HG02852 (cell line): ENCODE results near the gene AVPR1A.
A peak's percentile ranks its signal among the peaks of the same experiment; 100 is the strongest.
"Not testable (repeated sequence)": the region's sequence is repeated elsewhere in the genome, so short reads cannot be mapped to it uniquely, and the experiment has no call there.

ENCODE experiments used
- ATAC-seq: cut with Tn5 transposase; IDR thresholded peaks from one replicate; pipeline ENCODE4 v1.9.1; 2021; ENCODE audit warnings: mild to moderate bottlenecking, moderate library complexity; ENCODE audit not compliant: unreplicated experiment

The AVPR1A gene

DNA sequence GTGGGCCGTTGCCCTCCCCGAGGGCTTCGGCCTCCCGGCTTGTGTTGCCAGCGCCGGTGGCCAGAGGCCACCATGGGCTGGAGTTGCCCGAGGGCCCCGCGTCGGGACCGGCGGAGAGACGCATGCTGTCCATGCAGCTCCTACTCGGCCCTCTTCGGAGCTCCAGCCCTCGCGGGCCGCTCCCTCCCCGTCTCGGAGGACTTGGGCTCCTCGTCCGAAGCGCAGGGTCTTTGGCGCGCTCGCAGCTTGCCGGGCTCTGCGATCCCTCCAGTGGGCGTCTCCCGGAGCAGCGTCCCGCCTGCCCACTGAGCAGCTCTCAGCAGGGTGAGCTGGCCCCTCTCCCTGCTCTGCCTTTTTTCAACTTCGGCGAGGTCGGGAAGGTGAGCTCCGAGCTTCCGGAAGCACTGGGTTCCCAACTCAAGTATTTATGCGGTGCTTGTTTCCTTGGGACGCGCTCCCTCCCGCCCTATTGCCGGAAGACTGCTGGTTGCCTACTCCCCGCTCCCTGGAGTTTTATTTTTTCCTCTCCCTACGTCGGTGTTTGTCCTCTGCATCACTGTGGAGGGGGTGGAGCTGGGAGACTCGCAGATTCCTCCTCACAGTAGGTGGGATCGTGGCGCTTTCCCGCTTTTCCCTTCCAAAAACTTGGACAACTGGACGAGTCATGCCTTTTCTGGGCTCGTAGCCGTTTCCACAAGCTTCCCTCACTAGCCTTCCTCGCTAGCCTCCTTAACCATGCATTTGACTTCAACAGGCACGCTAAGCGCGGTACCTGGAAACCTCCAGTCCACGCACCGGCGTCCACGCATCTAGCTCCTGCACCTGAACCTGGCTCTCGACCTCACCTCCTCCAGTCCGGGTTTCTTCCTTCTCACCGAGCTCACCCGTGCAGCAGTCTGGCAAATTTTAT lies at the start of gene AVPR1A:
TSS of gene AVPR1A (minus strand) at position 489 of the 910 bp plus-strand sequence. CDS start at position 124, 365 bp downstream.
- ATAC-seq, result no peak

DNA sequence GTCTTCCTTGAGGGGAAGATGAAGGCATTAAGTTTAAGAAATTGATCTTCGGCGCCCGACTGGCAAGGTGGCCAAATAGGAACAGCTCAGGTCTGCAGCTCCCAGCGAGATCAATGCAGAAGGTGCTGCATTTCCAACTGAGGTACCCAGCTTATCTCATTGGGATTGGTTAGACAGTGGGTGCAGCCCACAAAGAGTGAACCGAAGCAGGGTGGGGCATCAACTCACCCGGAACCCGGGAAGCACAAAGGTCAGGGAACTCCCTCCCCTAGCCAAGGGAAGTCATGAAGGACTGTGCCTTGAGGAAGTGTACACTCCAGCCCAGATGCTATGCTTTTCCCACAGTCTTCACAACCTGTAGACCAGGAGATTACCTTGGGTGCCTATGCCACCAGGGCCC lies 45.2 kb upstream of the AVPR1A start:
- ATAC-seq, result no peak

DNA sequence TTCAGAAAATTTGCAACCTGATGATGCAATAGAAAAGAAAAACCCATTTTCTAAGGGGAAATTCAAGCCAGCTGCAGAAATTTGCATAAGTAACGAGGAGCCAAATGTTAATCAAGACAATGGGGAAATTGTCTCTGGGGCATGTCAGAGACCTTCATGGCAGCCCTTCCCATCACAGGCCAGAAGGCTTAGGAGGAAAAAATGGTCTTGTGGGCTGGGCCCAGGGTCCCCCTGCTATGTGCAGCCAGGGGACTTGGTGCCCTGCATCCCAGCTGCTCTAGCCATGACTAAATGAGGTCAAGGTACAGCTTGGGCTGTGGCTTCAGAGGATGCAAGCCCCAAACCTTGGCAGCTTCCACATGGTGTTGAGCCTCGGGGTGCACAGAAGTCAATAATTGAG lies 28.2 kb upstream of the AVPR1A start:
- ATAC-seq, result no peak

GRCh38 chr12:63170321-63170720 lies 19.3 kb upstream of the AVPR1A start:
- ATAC-seq, result no peak

GRCh38 chr12:63167741-63168140 lies 16.7 kb upstream of the AVPR1A start:
- ATAC-seq, result not testable (repeated sequence)

DNA sequence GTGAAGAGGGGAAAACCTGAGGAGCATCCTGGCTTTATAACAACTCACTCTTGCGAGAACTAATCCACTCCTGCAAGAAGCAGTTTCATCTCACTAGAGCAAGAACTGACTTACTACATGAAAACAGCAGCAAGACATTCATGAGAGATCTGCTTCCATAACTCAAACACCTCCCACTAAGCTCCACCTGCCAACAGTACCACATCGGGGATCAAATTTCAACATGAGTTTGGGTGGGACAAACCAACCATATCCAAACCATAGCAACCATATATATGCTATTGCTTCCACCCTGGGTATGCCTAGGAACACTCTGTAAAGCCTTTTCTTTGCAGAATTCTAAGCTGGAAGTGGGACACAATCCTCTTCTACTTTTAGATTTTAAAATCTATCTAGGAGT lies 13.9 kb upstream of the AVPR1A start:
- no peak for ATAC-seq

DNA sequence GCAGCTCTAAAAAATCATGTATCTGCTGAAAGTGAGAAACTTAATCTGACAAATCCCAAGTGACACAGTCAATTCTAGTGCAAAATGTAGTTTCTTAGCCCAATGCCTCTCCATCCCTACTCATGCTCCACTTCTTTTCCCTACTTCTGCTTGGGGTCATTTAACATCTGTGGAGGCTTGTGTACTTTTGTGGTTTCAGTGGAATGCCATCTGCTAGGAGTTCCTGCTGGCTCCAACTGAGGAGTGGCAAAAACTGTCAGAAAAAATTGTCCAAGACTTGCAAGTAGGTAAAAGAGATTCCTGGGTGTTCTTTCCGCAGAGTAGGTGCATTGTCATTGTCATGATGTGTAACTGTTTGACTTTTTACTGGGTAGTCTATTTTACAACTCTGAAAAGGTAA lies 12.5 kb upstream of the AVPR1A start:
- no peak for ATAC-seq

- ATAC-seq, result no peak
These were observed 4.4 kb upstream of the AVPR1A start for GRCh38 chr12:63155375-63155774.

DNA sequence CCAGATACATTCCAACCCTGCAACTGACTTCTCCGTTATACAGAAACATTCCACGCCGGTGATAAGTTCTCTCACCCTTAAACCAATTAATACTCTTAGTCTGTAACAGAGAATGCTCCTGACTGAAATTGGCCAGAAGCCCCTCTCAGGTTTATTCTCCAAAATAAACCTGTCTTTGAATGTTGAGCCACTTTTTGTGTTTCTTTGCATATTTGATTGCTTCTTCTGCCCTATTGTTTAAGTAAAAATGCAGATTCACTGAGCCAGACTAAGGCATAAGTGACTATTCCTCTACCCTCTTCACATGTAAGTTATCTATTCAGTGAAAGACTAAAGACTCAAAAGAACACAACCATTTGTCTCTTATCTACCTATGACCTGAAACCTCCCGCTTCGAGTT lies 3.6 kb upstream of the AVPR1A start:
- no peak for ATAC-seq

GRCh38 chr12:63152321-63152700 lies 1.3 kb upstream of the AVPR1A start:
- no peak for ATAC-seq

- ATAC-seq, result peak; percentile 74
These were observed 771 bp upstream of the AVPR1A start for GRCh38 chr12:63151623-63152320.

- ATAC-seq, result no peak
These were observed 890 bp downstream of the AVPR1A start for GRCh38 chr12:63149909-63150712.

DNA sequence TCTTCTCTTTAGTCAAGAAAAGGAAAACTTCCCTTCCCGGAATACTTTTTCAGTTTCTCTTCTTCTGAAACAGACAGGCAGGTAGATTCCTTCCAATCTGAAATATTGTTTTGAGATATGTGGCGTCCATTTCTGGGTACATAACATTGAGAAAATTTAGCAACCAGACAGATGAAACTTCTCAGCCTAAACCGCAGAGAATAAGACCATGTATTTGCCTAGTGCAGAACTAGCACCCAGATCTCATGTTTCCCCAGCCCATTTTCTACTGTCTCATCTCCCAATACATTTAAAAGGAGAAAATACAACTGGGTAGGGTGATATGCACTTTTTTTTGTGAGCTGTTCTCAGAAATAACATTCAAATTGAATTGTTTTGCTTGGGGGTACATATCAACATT lies 6.4 kb downstream of the AVPR1A start:
- ATAC-seq, result no peak

DNA sequence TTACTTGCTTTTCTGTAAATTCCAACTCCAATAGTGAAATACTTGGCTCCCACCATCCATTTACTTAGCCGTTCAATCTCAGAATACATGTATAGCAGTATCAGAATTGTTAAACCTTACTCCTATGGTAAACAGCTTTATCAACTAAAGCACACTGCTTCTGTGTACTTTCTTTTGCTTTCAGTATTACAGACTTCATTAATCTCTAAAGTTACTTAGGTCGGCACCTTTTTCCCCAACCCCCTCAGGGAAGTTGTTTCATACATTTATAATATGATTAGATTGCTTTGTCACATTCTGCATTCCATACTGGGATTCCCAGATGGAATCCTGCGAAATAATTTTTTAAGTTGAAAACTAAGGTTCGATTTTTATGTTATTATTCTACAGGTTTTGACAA lies 12.5 kb downstream of the AVPR1A start:
- no peak for ATAC-seq

GRCh38 chr12:63133981-63134380 lies 17.0 kb downstream of the AVPR1A start:
- no peak for ATAC-seq

GRCh38 chr12:63132201-63132600 lies 18.8 kb downstream of the AVPR1A start:
- ATAC-seq, result no peak

- ATAC-seq, result no peak
These were observed 21.1 kb downstream of the AVPR1A start for GRCh38 chr12:63129927-63130326.

DNA sequence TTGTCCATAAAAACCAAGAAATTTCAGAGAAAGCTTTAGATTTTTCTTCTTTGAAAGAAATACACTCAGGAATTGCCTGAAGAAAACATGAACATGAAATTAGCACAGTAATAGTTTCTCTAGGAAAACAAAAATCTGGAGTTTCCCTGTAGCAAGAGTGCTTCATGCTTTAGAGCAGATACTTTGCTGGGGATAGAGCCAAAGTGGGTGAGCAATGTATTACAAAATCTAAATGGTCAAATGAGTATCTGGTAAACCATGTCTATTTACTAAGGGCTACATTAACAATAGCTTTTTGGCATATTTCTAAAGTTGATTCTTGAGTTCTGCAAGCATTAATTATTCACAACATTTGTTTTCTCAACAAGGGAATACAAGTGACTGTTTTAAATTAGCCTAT lies 26.2 kb downstream of the AVPR1A start:
- no peak for ATAC-seq

- peak; percentile 56 for ATAC-seq
These were observed 47.4 kb downstream of the AVPR1A start for GRCh38 chr12:63103494-63104131.

DNA sequence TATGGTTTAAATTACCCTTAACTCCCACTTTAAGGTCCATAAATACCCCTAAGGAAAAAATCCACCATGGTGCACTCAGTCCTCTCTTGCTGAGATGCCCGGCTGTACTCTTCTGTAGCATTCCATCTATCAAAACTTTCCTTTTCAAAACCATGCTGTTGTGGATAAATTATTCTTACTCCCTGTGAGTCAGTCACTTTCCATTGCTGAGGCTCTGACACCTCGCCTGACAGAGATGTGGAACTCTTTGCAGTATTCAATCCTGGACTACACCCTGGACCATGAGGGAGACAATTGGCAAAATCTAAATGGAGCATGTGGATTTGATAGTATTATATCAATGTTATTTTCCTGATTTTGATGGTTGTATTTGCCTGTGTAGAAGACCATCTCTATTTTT lies 49.1 kb downstream of the AVPR1A start:
- no peak for ATAC-seq

DNA sequence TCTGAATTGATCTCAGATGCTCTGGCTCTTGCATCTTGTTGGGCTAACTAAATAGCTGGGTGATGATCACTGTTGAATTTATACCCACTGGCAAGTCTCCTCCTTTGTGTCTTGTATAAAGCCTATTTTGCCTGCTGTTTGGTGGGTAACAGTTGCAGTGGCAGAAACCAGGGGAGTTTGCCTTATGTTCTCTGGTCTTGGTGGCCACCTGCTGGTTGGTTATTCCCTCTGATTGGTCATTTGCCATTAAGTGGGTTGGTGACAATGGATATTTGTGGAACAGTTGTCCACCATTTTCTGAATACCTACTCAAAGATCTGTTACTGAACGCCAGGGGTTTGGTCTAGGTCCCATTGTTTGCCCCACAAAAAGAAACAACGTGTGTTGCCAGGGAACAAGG lies 52.1 kb downstream of the AVPR1A start:
- no peak for ATAC-seq
